GM12864 (cell line): ENCODE data around the gene GATA2.

Source experiments
- DNase-seq: peaks from one replicate; pipeline ENCODE4 v3.0.0-alpha.2; 2011; ENCODE audit warnings: low read depth
- H3K4me3 ChIP-seq: 2 replicates; pipeline ENCODE4 v1.5.1; 2011; ENCODE audit warnings: mild to moderate bottlenecking, low read depth, low read length, control low read depth
- CTCF ChIP-seq: IDR thresholded peaks from 2 replicates; pipeline ENCODE4 v1.5.1; 2011; ENCODE audit warnings: low read depth, mild to moderate bottlenecking, moderate library complexity, low read length, control low read depth, inconsistent platforms; ENCODE audit errors: missing control alignments

Gene GATA2

GRCh38 chr3:128484404-128485281 is 8.4 kb downstream of the GATA2 start:
- no peak overlapping the region for H3K4me3 ChIP-seq
- TF ChIP-seq CTCF, result no peak

GRCh38 chr3:128483657-128484403 is 9.2 kb downstream of the GATA2 start:
- DNase-seq, result no peak
- TF ChIP-seq CTCF, result no peak
- H3K4me3 ChIP-seq, result no peak overlapping the region

More at GRCh38 chr3:128484404-128485281, 8.4 kb downstream of the GATA2 start:
- no peak for DNase-seq

- no peak for TF ChIP-seq CTCF
- DNase-seq, result no peak
- H3K4me3 ChIP-seq, result no peak overlapping the region
These were observed 10.0 kb downstream of the GATA2 start for GRCh38 chr3:128482666-128483656.

- DNase-seq, result no peak
These were observed 10.8 kb downstream of the GATA2 start for GRCh38 chr3:128482175-128482574.

GRCh38 chr3:128481438-128481942 is 11.5 kb downstream of the GATA2 start:
- no peak overlapping the region for H3K4me3 ChIP-seq
- no peak for DNase-seq
- no peak for TF ChIP-seq CTCF

More at GRCh38 chr3:128482175-128482574, 10.8 kb downstream of the GATA2 start:
- H3K4me3 ChIP-seq, result no peak overlapping the region
- no peak for TF ChIP-seq CTCF
